IPS-18c (cell line): Measurements from ENCODE around the gene USP9X.
"Not testable (repeated sequence)": the region's sequence is repeated elsewhere in the genome, so short reads cannot be mapped to it uniquely, and the experiment has no call there.

ENCODE experiments used
- H3K4me3 ChIP-seq: 2 replicates; pipeline ENCODE4 v1.7.0; 2013; ENCODE audit warnings: low read depth, mild to moderate bottlenecking, low read length, moderate library complexity; ENCODE audit not compliant: insufficient read depth
- H3K9me3 ChIP-seq: one replicate; pipeline ENCODE4 v1.6.1; 2013; ENCODE audit warnings: mild to moderate bottlenecking, low read length, moderate library complexity; ENCODE audit not compliant: control insufficient read depth, insufficient read depth

The USP9X gene

DNA sequence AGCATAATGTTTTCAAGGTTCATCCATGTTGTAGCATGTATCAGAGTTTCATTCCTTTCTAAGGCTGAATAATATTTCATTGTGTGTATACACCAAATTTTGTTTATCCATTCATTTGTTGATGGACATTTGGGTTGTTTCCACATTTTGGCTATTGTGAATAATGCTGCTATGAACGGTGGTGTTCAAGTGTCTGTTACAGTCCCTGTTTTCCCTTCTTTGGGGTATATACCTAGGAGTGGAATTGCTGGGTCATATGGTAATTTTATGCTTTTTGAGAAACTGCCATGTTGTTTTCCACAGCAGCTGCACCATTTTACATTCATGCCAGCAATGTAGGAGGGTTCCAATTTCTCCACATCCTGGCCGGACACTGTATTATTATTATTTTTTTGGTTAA is 3.4 kb upstream of the USP9X start:
- no peak overlapping the region for H3K4me3 ChIP-seq
- peaks cover 8% of the 10 kb centered on the region for H3K9me3 ChIP-seq

DNA sequence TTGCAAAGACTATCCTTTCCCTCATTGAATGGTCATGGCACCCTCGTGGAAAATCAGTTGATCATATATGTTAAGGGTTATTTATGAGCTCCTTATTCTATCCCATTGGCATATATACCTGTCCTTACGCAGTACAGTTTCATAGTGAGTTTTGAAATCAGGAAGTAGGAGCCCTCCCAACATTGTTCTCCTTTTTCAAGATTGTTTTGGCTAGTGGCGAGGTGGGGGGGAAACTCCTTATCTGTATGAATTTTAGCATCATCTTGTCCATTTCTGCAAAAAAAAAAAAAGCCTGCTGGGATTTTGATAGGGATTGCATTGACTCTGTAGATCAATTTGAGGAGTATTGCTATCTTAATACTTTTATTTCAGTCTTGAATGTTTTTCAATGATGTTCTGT is 2.5 kb upstream of the USP9X start:
- Histone ChIP-seq H3K9me3 (peaks cover 8% of the 10 kb centered on the region), H3K4me3 (no peak overlapping the region)

DNA sequence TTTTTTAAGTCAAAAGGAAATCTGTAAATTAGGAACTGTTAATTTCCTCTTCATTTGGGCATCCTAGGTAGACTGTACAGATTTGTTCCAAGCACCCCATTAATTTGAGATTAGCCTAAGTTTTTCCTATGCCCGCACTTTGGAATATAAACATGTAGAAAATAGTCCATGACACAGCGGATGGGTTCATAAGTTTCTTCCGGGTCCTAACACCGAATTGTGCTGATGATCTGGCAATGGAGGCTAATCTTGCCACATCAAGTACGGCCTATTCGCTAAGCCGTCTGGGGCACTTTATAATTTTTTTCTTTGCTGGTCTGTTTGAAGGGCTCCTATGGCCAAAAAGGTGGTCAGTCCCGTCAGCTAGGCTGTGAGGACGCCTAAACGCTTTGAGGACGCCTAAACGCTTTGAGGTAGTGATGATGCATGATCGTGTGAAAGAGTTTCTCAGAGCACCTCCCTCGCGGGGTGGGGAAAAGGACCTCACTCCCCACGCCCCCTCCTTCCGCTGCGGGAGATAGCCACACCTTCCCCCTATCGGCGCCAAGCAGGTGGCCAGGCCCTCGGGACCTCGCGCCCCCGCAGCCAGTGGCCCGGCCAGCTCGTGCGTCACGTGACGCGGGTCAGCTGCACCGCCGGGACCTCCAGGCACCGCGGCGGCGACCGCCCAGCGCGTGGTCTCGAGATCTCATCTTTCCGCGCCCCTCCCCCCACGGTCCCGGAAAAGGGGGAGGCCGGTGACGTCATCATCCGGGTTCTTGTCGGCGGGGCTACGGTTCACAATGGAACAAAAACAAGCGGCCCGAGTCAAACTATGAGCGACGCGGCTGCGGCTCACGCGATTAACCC is 977 bp upstream of the USP9X start:
- peak overlapping the region; percentile 68 for H3K4me3 ChIP-seq
- H3K9me3 ChIP-seq = peaks cover 8% of the 10 kb centered on the region

GRCh38 chrX:41085512-41085877 is 250 bp downstream of the USP9X start:
- Histone ChIP-seq H3K9me3 (peaks cover 8% of the 10 kb centered on the region), H3K4me3 (peak overlapping the region; percentile 80)

- Histone ChIP-seq H3K9me3 (peaks cover 8% of the 10 kb centered on the region), H3K4me3 (peak overlapping the region; percentile 80)
These were observed 807 bp downstream of the USP9X start for GRCh38 chrX:41085878-41086626.

GRCh38 chrX:41086627-41086932 is 1.3 kb downstream of the USP9X start:
- Histone ChIP-seq H3K4me3 (peak overlapping the region; percentile 80), H3K9me3 (peaks cover 8% of the 10 kb centered on the region)

DNA sequence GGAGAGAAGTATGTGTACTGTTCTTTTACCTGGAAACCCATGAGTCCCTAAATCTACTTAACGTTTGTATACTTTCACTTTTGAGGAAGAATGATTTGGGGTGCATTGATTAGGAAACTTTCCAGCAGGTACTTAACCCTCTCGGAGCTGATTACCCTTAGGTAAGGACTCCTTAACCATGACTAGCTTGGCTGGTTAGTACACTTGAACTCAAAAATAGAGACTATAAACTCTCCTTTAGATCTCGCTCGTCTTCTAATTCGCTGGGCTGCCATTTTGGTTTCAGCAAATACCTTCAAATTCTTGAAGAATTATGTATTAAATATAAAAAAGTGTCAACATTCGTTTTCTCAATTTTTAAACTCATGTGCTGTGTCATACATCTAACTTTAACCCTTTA is 2.0 kb downstream of the USP9X start:
- Histone ChIP-seq H3K9me3 (peaks cover 8% of the 10 kb centered on the region), H3K4me3 (peak overlapping the region; percentile 80)

GRCh38 chrX:41090568-41091238 is 5.5 kb downstream of the USP9X start:
- Histone ChIP-seq H3K4me3 (peak overlapping the region; percentile 31), H3K9me3 (peaks cover 2% of the 10 kb centered on the region)

DNA sequence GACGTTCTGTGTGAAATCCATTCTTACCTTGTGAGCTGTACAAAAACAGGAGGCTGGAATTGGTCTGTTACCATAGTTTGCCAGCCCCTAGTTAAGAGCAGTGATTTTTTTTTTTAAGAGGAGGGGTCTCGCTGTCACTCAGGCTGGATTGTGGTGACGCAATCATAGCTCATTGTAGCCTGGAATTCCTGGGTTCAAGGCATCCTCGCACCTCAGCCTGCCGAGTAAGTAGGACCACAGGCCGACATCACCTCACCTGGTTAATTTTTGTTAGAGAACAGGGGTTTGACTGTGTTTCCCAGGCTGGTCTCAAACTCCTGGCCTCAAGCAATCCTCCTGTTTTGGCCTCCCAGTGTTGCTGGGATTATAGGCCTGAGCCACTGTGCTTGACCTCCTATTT is 7.5 kb downstream of the USP9X start:
- Histone ChIP-seq H3K9me3 (no peaks in the 10 kb centered on the region), H3K4me3 (peak overlapping the region; percentile 26; the same call in 1 of the 2 replicates)

GRCh38 chrX:41095174-41095573 is 9.9 kb downstream of the USP9X start:
- H3K4me3 ChIP-seq = peak overlapping the region; percentile 22; the same call in 1 of the 2 replicates
- H3K9me3 ChIP-seq = no peaks in the 10 kb centered on the region

- Histone ChIP-seq H3K4me3 (peak overlapping the region; percentile 5; the same call in 1 of the 2 replicates), H3K9me3 (no peaks in the 10 kb centered on the region)
These were observed 10.7 kb downstream of the USP9X start for GRCh38 chrX:41095908-41096307.

DNA sequence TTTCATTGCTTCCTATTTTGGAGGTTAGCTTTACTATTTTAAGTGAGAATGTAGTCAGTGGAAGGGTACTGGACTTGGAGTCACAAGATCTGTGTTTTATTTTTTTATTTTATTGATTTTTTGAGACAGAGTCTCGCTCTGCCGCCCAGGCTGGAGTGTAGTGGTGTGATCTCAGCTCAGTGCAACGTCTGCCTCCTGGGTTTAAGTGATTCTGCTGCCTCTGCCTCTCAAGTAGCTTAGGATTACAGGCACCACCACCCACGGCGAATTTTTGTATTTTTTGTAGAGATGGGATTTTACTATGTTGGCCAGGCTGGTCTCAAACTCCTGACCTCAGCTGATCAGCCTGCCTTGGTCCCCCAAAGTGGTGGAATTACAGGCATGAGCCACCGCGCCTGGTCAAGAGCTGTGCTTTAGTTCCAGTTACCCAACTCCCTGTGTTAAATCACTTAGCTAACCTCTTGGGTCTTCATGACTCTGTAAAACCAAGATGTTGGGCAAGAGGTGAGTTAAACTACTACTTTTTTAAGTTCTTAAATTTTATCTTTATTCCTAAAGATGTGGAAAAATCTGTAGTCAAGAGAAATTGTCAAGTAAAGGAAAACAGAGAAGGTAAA is 11.2 kb downstream of the USP9X start:
- H3K4me3 ChIP-seq = no peak overlapping the region

DNA sequence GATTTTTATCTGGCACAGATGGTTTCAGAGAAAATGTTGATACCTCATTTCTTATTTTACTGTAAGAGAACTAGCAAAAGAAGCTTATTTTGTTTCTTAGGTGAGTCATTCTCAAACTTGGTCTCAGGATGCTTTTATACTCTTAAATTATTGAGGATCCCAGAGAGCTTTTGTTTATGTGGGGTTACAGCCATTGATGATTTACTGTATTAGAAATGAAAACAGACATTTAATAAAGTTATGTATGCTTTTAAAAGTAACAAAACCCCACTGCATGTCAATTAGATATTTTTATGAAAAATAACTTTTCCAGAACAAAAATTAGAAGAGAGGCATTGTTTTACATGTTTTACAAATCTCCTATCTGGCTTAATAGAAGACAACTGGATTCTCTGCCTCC is 12.1 kb downstream of the USP9X start:
- Histone ChIP-seq H3K4me3 (no peak overlapping the region), H3K9me3 (no peaks in the 10 kb centered on the region)

More for the DNA sequence above, 11.2 kb downstream of the USP9X start:
- no peaks in the 10 kb centered on the region for H3K9me3 ChIP-seq

GRCh38 chrX:41100200-41100599 is 15.0 kb downstream of the USP9X start:
- Histone ChIP-seq H3K9me3 (no peaks in the 10 kb centered on the region), H3K4me3 (no peak overlapping the region)

DNA sequence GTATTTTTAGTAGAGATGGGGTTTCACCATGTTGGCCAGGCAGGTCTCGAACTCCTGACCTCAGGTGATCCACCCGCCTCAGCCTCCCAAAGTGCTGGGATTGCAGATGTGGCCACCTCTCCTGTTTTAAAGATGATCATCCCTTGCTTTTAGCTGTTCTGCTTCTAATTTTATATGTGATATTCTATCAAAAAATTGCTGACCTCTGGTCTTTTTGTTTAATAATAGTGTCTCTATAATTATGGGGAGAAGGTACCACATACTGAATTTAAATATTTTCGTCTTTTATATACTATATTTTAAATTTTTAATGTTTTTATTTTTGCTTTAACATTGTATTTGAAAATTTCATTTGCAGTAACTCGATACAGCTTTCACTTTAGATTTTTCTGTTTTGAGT is 15.6 kb downstream of the USP9X start:
- Histone ChIP-seq H3K9me3 (no peaks in the 10 kb centered on the region), H3K4me3 (no peak overlapping the region)

DNA sequence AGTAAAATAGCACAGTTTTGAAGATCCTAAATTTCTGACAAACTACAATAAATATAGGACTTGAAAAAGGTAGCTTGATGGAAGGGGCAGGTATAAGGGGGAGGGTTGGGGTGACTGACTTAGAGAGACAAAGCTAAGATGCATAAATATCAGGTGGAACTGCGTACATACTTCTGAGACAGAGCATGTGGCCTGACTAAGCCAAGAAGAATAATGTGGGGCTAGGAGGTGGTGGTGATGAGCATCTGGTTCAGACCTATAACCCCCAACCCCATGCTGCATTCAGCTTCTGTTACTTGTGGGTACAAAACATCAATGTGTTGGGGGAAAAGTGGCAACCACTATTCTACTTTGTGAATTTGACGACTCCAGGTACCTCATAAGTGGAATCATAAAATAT is 19.8 kb downstream of the USP9X start:
- Histone ChIP-seq H3K9me3 (no peaks in the 10 kb centered on the region), H3K4me3 (no peak overlapping the region)

GRCh38 chrX:41106257-41106656 is 21.0 kb downstream of the USP9X start:
- H3K9me3 ChIP-seq, H3K4me3 ChIP-seq: not testable (repeated sequence)
